Liver (tissue), 9 donors: ENCODE data around the gene SLC8A3. TPM values are rescaled to one million over a fixed set of nuclear protein-coding genes. Genes with fewer than 3 reads are reported as not detected.
A peak's percentile ranks its signal among the peaks of the same experiment; 100 is the strongest.

Experiments used
- DNase-seq: peaks from one replicate; pipeline ENCODE4 v3.0.0-alpha.2; 2017; ENCODE audit warnings: low spot score
- H3K27ac ChIP-seq, 2 donors: one replicate each; pipeline ENCODE4 v1.7.0; 2013; ENCODE audit warnings: inconsistent platforms in 2 of 2, low read length in 2 of 2, control low read depth in 1 of 2, low read depth in 1 of 2, mild to moderate bottlenecking in 1 of 2
- H3K27me3 ChIP-seq, 4 donors: one replicate each; pipeline versions ENCODE4 v1.6.1 to v1.7.0; 2013; ENCODE audit warnings: low read length in 3 of 4, inconsistent platforms in 1 of 4, mild to moderate bottlenecking in 1 of 4, moderate library complexity in 1 of 4; ENCODE audit not compliant: control insufficient read depth in 4 of 4, insufficient read depth in 4 of 4
- H3K36me3 ChIP-seq, 4 donors: one replicate each; pipeline versions ENCODE4 v1.6.1 to v1.7.0; 2013; ENCODE audit warnings: low read length in 3 of 4, mild to moderate bottlenecking in 3 of 4, low read depth in 1 of 4, moderate library complexity in 1 of 4; ENCODE audit not compliant: control insufficient read depth in 4 of 4, insufficient read depth in 3 of 4
- H3K4me1 ChIP-seq, 4 donors: one replicate each; pipeline versions ENCODE4 v1.6.1 to v1.7.0; 2013; ENCODE audit warnings: low read length in 3 of 4, mild to moderate bottlenecking in 3 of 4, moderate library complexity in 1 of 4; ENCODE audit not compliant: control insufficient read depth in 4 of 4, insufficient read depth in 4 of 4
- H3K4me3 ChIP-seq, 3 donors: one replicate each; pipeline versions ENCODE4 v1.6.1 to v1.7.0; 2013; ENCODE audit warnings: low read length in 3 of 3, control low read depth in 1 of 3, low read depth in 1 of 3, mild to moderate bottlenecking in 1 of 3
- H3K9ac ChIP-seq, 2 donors: one replicate each; pipeline ENCODE4 v1.7.0; 2013; ENCODE audit warnings: low read length in 2 of 2, mild to moderate bottlenecking in 2 of 2, moderate library complexity in 2 of 2, control low read depth in 1 of 2, low read depth in 1 of 2
- H3K9me3 ChIP-seq, 4 donors: one replicate each; pipeline versions ENCODE4 v1.6.1 to v1.7.0; 2013; ENCODE audit warnings: low read length in 3 of 4; ENCODE audit not compliant: control insufficient read depth in 4 of 4
- EGR1 ChIP-seq, 2 donors: IDR thresholded peaks; 2 replicates each; pipeline ENCODE4 v1.6.1; 2016 to 2018; ENCODE audit warnings: antibody characterized with exemption in 2 of 2, low read depth in 2 of 2
- FOXA1 ChIP-seq: IDR thresholded peaks from 2 replicates; pipeline ENCODE4 v1.6.1; 2016; ENCODE audit warnings: antibody characterized with exemption
- FOXA2 ChIP-seq: IDR thresholded peaks from 2 replicates; pipeline ENCODE4 v1.6.1; 2016; ENCODE audit warnings: antibody characterized with exemption
- GABPA ChIP-seq, 2 donors: IDR thresholded peaks in 1 of 2; conservative IDR thresholded peaks in 1 of 2; 2 replicates each; pipeline ENCODE4 v1.6.1; 2016; ENCODE audit warnings: antibody characterized with exemption in 2 of 2, mild to moderate bottlenecking in 1 of 2, moderate library complexity in 1 of 2
- HNF4A ChIP-seq, 2 donors: conservative IDR thresholded peaks; 2 replicates each; pipeline ENCODE4 v1.6.1; 2016; ENCODE audit warnings: antibody characterized with exemption in 2 of 2, mild to moderate bottlenecking in 2 of 2
- HNF4G ChIP-seq: IDR thresholded peaks from 2 replicates; pipeline ENCODE4 v1.6.1; 2016; ENCODE audit warnings: antibody characterized with exemption
- JUND ChIP-seq, 2 donors: IDR thresholded peaks; 2 replicates each; pipeline ENCODE4 v1.6.1; 2016; ENCODE audit warnings: antibody characterized with exemption in 2 of 2
- RAD21 ChIP-seq, 2 donors: IDR thresholded peaks; 2 replicates each; pipeline ENCODE4 v1.6.1; 2016; ENCODE audit warnings: antibody characterized with exemption in 2 of 2, mild to moderate bottlenecking in 2 of 2
- RXRA ChIP-seq, 2 donors: IDR thresholded peaks; 2 replicates each; pipeline ENCODE4 v1.6.1; 2017 to 2018; ENCODE audit warnings: antibody characterized with exemption in 2 of 2, mild to moderate bottlenecking in 1 of 2
- SP1 ChIP-seq: IDR thresholded peaks from 2 replicates; pipeline ENCODE4 v1.6.1; 2018; ENCODE audit warnings: antibody characterized with exemption, mild to moderate bottlenecking
- TAF1 ChIP-seq: conservative IDR thresholded peaks from 2 replicates; pipeline ENCODE4 v1.6.1; 2016; ENCODE audit warnings: antibody characterized with exemption, mild to moderate bottlenecking
- WGBS: extraction: QIAGEN DNeasy Blood & Tissue Kit; methylation state at CpG from one replicate; pipeline ENCODE4 v1.1.7; 2013; 5-methylcytosine and 5-hydroxymethylcytosine counted together
- polyA plus RNA-seq, 2 donors: library from polyadenylated mRNA; stranded (reverse) in 1 of 2; unstranded in 1 of 2; fragments of 200-250 nt in 1 of 2; fragments of >200 nt in 1 of 2; fragmentation: Nextera tagmentation in 1 of 2; extraction: Ambion mirVana in 1 of 2; gene quantifications; one replicate each; pipeline versions ENCODE4 v1.2.1 to v1.2.3, GENCODE V29; 2013 to 2015
- total RNA-seq, 2 donors: library from RNA; depleted of rRNA; stranded (reverse); fragments of >200 nt; gene quantifications; one replicate each; pipeline ENCODE4 v1.2.3, GENCODE V29; 2014
- TF ChIP-seq, protein P1 (sequence below): fragments of 150-350 bp; IDR thresholded peaks from 2 replicates; pipeline ENCODE4 v1.5.1; 2017; ENCODE audit warnings: improper control_type of control experiment, low read depth, low read length; ENCODE audit not compliant: missing input control
- TF ChIP-seq, protein P2 (sequence below): IDR thresholded peaks from 2 replicates; pipeline ENCODE4 v1.6.1; 2016; ENCODE audit warnings: antibody characterized with exemption
- TF ChIP-seq, protein P3 (sequence below): IDR thresholded peaks from 2 replicates; pipeline ENCODE4 v1.6.1; 2016; ENCODE audit warnings: antibody characterized with exemption
- TF ChIP-seq, protein P4 (sequence below): IDR thresholded peaks from 2 replicates; pipeline ENCODE4 v1.6.1; 2016; ENCODE audit warnings: antibody characterized with exemption, mild to moderate bottlenecking
- TF ChIP-seq, protein P5 (sequence below): IDR thresholded peaks from 2 replicates; pipeline ENCODE4 v1.6.1; 2016; ENCODE audit warnings: antibody characterized with exemption
- donor health status: healthy.
- donor health status: healthy.
- donor health status: healthy.
- donor health status: healthy.
- donor health status: healthy.

SLC8A3 gene
- total and polyA plus RNA-seq, 4 donors, result 0.05 to 0.56 (median 0.10) TPM; not detected in 1

DNA sequence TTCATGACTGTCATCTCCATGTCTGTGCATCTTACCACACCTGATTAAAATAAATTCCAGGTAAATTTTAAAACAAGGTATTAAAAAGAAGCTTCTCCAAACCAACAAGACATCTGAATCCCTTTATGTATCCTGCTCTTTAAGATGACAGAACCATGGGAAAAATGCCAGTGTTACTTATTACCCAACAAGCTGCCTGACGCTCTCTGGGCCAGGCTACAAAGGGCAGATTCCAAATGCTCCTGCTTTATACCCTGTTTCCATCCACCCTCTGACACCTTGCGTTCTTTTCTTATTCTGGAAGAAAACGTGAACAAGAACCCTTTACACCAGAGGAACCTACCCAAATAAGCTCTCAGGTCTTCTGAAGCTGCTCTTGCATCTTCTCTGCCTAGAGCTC lies 70.7 kb downstream of the SLC8A3 start (continued):
- TF ChIP-seq, protein P1, sequence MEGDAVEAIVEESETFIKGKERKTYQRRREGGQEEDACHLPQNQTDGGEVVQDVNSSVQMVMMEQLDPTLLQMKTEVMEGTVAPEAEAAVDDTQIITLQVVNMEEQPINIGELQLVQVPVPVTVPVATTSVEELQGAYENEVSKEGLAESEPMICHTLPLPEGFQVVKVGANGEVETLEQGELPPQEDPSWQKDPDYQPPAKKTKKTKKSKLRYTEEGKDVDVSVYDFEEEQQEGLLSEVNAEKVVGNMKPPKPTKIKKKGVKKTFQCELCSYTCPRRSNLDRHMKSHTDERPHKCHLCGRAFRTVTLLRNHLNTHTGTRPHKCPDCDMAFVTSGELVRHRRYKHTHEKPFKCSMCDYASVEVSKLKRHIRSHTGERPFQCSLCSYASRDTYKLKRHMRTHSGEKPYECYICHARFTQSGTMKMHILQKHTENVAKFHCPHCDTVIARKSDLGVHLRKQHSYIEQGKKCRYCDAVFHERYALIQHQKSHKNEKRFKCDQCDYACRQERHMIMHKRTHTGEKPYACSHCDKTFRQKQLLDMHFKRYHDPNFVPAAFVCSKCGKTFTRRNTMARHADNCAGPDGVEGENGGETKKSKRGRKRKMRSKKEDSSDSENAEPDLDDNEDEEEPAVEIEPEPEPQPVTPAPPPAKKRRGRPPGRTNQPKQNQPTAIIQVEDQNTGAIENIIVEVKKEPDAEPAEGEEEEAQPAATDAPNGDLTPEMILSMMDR, result no peak
- TF ChIP-seq HNF4G, result peak; percentile 43
- no peak for TF ChIP-seq FOXA1

DNA sequence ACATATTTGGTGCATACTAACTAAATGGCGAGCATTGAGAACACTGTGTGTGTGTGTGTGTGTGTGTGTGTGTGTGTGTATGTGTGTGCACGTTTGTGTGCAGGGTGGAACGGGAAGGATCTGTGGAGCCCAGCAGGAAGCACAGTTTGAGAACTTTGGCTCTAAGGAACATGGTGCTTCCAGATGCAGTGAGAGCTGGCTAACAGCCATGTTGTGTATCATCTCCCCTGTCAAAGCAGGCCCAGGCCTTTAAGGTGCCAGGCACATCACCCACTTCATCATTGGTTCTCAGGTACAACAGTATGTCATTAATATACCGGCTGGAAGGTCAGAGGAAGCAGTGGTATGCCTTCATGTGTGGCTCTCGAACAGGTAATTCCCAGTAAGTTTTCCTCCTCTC lies 72.5 kb downstream of the SLC8A3 start:
- peaks cover 2 to 11% (median 8%) of the 10 kb centered on the region in 4 donors for H3K4me1 ChIP-seq
- no peaks in the 10 kb centered on the region for H3K9me3 ChIP-seq
- 79% methylated on average over 5 of the region's 5 CpGs for WGBS
- no peaks in the 10 kb centered on the region for H3K27me3 ChIP-seq
- no peak overlapping the region for H3K27ac ChIP-seq
- DNase-seq, result no peak
- TF ChIP-seq, protein P2, sequence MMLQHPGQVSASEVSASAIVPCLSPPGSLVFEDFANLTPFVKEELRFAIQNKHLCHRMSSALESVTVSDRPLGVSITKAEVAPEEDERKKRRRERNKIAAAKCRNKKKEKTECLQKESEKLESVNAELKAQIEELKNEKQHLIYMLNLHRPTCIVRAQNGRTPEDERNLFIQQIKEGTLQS, result no peak
- TF ChIP-seq FOXA2, result no peak
- TF ChIP-seq, protein P3, sequence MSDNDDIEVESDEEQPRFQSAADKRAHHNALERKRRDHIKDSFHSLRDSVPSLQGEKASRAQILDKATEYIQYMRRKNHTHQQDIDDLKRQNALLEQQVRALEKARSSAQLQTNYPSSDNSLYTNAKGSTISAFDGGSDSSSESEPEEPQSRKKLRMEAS, result no peak
- TF ChIP-seq RXRA (IDR thresholded peaks at IDR 0.05), result no peak
- TF ChIP-seq HNF4G, result no peak
- TF ChIP-seq, protein P4, sequence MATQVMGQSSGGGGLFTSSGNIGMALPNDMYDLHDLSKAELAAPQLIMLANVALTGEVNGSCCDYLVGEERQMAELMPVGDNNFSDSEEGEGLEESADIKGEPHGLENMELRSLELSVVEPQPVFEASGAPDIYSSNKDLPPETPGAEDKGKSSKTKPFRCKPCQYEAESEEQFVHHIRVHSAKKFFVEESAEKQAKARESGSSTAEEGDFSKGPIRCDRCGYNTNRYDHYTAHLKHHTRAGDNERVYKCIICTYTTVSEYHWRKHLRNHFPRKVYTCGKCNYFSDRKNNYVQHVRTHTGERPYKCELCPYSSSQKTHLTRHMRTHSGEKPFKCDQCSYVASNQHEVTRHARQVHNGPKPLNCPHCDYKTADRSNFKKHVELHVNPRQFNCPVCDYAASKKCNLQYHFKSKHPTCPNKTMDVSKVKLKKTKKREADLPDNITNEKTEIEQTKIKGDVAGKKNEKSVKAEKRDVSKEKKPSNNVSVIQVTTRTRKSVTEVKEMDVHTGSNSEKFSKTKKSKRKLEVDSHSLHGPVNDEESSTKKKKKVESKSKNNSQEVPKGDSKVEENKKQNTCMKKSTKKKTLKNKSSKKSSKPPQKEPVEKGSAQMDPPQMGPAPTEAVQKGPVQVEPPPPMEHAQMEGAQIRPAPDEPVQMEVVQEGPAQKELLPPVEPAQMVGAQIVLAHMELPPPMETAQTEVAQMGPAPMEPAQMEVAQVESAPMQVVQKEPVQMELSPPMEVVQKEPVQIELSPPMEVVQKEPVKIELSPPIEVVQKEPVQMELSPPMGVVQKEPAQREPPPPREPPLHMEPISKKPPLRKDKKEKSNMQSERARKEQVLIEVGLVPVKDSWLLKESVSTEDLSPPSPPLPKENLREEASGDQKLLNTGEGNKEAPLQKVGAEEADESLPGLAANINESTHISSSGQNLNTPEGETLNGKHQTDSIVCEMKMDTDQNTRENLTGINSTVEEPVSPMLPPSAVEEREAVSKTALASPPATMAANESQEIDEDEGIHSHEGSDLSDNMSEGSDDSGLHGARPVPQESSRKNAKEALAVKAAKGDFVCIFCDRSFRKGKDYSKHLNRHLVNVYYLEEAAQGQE, result no peak
- no peak for TF ChIP-seq TAF1
- TF ChIP-seq JUND (IDR thresholded peaks at IDR 0.05), result no peak
- TF ChIP-seq HNF4A (conservative IDR thresholded peaks at IDR 0.05), result no peak
- no peak for TF ChIP-seq EGR1 (IDR thresholded peaks at IDR 0.05; ENCODE audit: low read depth in 2 of 2)
- TF ChIP-seq, protein P5, sequence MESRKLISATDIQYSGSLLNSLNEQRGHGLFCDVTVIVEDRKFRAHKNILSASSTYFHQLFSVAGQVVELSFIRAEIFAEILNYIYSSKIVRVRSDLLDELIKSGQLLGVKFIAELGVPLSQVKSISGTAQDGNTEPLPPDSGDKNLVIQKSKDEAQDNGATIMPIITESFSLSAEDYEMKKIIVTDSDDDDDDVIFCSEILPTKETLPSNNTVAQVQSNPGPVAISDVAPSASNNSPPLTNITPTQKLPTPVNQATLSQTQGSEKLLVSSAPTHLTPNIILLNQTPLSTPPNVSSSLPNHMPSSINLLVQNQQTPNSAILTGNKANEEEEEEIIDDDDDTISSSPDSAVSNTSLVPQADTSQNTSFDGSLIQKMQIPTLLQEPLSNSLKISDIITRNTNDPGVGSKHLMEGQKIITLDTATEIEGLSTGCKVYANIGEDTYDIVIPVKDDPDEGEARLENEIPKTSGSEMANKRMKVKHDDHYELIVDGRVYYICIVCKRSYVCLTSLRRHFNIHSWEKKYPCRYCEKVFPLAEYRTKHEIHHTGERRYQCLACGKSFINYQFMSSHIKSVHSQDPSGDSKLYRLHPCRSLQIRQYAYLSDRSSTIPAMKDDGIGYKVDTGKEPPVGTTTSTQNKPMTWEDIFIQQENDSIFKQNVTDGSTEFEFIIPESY, result no peak
- no peak for TF ChIP-seq RAD21 (IDR thresholded peaks at IDR 0.05)
- TF ChIP-seq SP1, result no peak
- no peak for TF ChIP-seq GABPA (IDR thresholded peaks at IDR 0.05 in 1 of 2, conservative IDR thresholded peaks at IDR 0.05 in 1 of 2)
- no peak overlapping the region for H3K9ac ChIP-seq
- no peak overlapping the region for H3K4me3 ChIP-seq
- no peaks in the 10 kb centered on the region for H3K36me3 ChIP-seq
